H4 (cell line): ENCODE results near the gene CFP. TPM values are rescaled to one million over a fixed set of nuclear protein-coding genes. Genes with fewer than 3 reads are reported as not detected.

Experiments used
- DNase-seq: peaks from one replicate; pipeline ENCODE4 v3.0.0-alpha.2; 2015; ENCODE audit warnings: low spot score
- total RNA-seq: library from RNA; depleted of rRNA; stranded (reverse); fragments of >200 nt; shearing (Covaris generic); gene quantifications from 2 replicates; pipeline ENCODE4 v1.2.3, GENCODE V29; 2014; rRNA removed

CFP gene
- total RNA-seq, 1 experiment from 2014 or later = not detected

DNA sequence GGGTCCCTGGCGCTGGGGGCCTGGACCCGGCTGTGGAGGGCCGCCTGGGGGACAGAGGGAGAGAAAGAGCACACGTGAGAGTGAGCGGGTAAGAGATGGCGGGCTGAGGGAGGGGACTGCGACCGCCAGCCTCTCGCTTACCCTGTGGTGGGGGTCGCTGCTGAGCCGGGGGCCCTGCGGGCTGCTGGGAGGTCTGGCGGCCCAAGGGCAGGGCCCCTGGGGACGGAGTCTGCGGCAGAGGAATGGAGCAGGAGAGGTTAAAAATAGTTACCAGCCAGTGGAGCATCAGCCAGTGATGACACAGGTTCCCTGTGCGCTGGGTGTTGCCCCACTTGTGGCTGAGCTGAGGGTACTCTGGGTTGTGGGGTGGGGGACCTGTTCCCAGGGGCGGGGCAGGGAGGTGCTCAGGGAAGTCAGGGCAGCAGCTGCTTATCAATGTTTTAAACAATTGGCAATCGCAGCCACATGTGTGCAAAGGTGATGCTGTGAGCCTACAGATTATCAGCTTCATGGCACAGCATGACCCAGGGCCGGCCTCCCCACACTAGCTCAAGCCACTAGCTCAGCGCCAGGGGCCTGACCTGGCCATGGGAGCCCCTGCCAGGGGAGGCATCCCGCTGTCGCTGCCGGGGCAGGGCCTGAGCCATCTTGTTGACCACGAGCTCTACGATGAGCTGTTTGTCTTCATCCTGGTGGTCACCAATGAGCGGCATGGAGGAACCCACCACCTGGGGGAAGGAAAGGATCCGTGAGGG is 55.0 kb downstream of the CFP start:
- DNase-seq = no peak

DNA sequence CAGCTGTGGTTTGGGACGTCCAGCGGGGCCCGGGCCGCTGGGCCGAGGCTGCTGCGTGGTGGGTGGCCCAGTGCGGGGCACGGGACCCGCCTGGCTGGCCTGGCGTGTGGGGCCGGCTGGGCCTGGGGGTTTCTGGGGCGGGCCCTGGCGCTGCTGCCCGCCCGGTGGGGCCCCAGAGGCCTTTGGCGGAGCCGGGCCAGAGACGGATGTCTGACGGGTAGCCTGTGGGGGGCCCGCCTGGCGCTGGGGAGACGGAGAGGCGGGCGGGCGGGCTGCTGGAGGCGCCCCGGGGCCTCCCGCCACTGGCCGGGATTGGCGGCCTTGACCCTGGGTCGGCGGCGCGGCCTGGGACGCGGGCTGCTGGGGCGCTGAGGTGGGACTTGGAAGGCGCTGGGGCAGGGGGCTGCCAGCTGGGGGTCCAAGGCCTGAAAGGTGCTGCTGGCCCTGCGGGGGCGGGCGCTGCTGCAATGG is 55.6 kb downstream of the CFP start:
- DNase-seq = no peak

- no peak for DNase-seq
Observed at GRCh38 chrX:47573341-47574075, 56.2 kb downstream of the CFP start.

Other genes starting within 250 kb of the CFP start
- gene ZNF41, start 146.7 kb downstream of the CFP start, total RNA-seq = 7.6 and 9.8 TPM in 2 replicates
- gene ARAF, start 68.7 kb downstream of the CFP start, total RNA-seq = 14.8 and 32.3 TPM in 2 replicates
- gene TIMP1, start 47.5 kb downstream of the CFP start, total RNA-seq = 281 and 386 TPM in 2 replicates
- gene SYN1, start 10.1 kb downstream of the CFP start, total RNA-seq = not detected in 2 replicates
- 26.2 and 30.4 TPM in 2 replicates for gene ELK1, start 20.6 kb upstream of the CFP start, total RNA-seq
- gene UXT, start 29.2 kb upstream of the CFP start, total RNA-seq = 225 and 248 TPM in 2 replicates
- 1.5 and 2.3 TPM in 2 replicates for gene ZNF81, start 207.0 kb upstream of the CFP start, total RNA-seq